Esophagus muscularis mucosa (tissue), 4 donors: ENCODE measurements around the gene FGF12.
"Not testable (repeated sequence)": the region's sequence is repeated elsewhere in the genome, so short reads cannot be mapped to it uniquely, and the experiment has no call there.

ENCODE experiments used
- EP300 ChIP-seq: sonication (generic); formaldehyde crosslinking; IDR thresholded peaks from one replicate; pipeline ENCODE4 v1.6.1; 2017; ENCODE audit warnings: antibody characterized with exemption
- POLR2A ChIP-seq: fragments of 450-650 bp; IDR thresholded peaks from one replicate; pipeline ENCODE4 v1.6.1; 2017; ENCODE audit warnings: antibody characterized with exemption, moderate library complexity, mild to moderate bottlenecking, low read depth
- TF ChIP-seq, protein P1 (sequence below), 3 experiments: fragments of 200-600 bp in 2 of 3; fragments of 450-650 bp in 1 of 3; sonication (generic) in 2 of 3; IDR thresholded peaks; one replicate each; pipeline ENCODE4 v1.5.1; 2017 to 2019; ENCODE audit warnings: antibody characterized with exemption in 3 of 3, mild to moderate bottlenecking in 2 of 3, moderate library complexity in 1 of 3

DNA sequence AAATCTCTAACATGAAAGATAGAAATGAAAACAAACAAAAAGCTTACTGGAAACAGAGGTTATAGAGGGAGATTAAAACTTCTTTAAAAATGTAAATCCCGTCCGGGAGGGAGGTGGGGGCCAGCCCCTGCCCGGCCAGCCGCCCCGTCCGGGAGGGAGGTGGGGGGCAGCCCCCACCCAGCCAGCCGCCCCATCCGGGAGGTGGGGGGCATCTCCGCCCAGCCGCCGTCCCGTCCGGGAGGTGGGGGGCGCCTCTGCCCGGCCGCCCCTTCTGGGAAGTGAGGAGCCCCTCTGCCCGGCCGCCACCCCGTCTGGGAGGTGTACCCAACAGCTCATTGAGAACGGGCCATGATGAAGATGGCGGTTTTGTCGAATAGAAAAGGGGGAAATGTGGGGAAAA lies 16.2 kb downstream of the FGF12 start:
- not testable (repeated sequence) for TF ChIP-seq EP300, POLR2A
- TF ChIP-seq, protein P1, sequence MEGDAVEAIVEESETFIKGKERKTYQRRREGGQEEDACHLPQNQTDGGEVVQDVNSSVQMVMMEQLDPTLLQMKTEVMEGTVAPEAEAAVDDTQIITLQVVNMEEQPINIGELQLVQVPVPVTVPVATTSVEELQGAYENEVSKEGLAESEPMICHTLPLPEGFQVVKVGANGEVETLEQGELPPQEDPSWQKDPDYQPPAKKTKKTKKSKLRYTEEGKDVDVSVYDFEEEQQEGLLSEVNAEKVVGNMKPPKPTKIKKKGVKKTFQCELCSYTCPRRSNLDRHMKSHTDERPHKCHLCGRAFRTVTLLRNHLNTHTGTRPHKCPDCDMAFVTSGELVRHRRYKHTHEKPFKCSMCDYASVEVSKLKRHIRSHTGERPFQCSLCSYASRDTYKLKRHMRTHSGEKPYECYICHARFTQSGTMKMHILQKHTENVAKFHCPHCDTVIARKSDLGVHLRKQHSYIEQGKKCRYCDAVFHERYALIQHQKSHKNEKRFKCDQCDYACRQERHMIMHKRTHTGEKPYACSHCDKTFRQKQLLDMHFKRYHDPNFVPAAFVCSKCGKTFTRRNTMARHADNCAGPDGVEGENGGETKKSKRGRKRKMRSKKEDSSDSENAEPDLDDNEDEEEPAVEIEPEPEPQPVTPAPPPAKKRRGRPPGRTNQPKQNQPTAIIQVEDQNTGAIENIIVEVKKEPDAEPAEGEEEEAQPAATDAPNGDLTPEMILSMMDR (IDR thresholded peaks at IDR 0.05) = not testable (repeated sequence)
